HEK293T (cell line): ENCODE measurements around the gene SNX8.

ENCODE experiments used
- CTCF ChIA-PET: fragments of 350-600 bp; formaldehyde crosslinking; extraction: SDS; loops from one replicate; lab custom pipeline; 2021; ENCODE audit warnings: antibody characterized with exemption, inconsistent platforms; lab: Yijun Ruan, JAX
- POLR2A ChIA-PET: fragments of 350-600 bp; formaldehyde crosslinking; extraction: SDS; loops from one replicate; lab custom pipeline; 2020; ENCODE audit warnings: antibody characterized with exemption, inconsistent platforms; lab: Yijun Ruan, JAX
- DNase-seq: peaks from one replicate; pipeline ENCODE4 v3.0.0; 2012; ENCODE audit warnings: mixed read lengths; ENCODE audit errors: extremely low spot score
- ARNT ChIP-seq: fragments of 450-650 bp; IDR thresholded peaks from 2 replicates; pipeline ENCODE4 v1.6.1; 2017; ENCODE audit warnings: mild to moderate bottlenecking
- BHLHE40 ChIP-seq: fragments of 450-650 bp; IDR thresholded peaks from 2 replicates; pipeline ENCODE4 v1.6.1; 2016; ENCODE audit warnings: mild to moderate bottlenecking, moderate library complexity, borderline replicate concordance
- CTBP1 ChIP-seq: fragments of 450-650 bp; IDR thresholded peaks from 2 replicates; pipeline ENCODE4 v1.6.1; 2016; ENCODE audit warnings: borderline replicate concordance
- ELF4 ChIP-seq: fragments of 450-650 bp; IDR thresholded peaks from 2 replicates; pipeline ENCODE4 v1.6.1; 2017; ENCODE audit warnings: antibody characterized with exemption
- FOXA1 ChIP-seq: fragments of 450-650 bp; IDR thresholded peaks from 2 replicates; pipeline ENCODE4 v1.6.1; 2016; ENCODE audit warnings: mild to moderate bottlenecking
- FOXK2 ChIP-seq: fragments of 450-650 bp; IDR thresholded peaks from 2 replicates; pipeline ENCODE4 v1.6.1; 2016; ENCODE audit warnings: mild to moderate bottlenecking
- FOXM1 ChIP-seq: fragments of 450-650 bp; IDR thresholded peaks from 2 replicates; pipeline ENCODE4 v1.6.1; 2017; ENCODE audit warnings: mild to moderate bottlenecking, borderline replicate concordance
- HDGF ChIP-seq: fragments of 450-650 bp; IDR thresholded peaks from 2 replicates; pipeline ENCODE4 v1.6.1; 2017; ENCODE audit warnings: antibody characterized with exemption, borderline replicate concordance
- L3MBTL2 ChIP-seq: fragments of 450-650 bp; conservative IDR thresholded peaks from 2 replicates; pipeline ENCODE4 v1.6.1; 2016; ENCODE audit warnings: mild to moderate bottlenecking
- LEF1 ChIP-seq: fragments of 450-650 bp; IDR thresholded peaks from 2 replicates; pipeline ENCODE4 v1.6.1; 2017; ENCODE audit warnings: mild to moderate bottlenecking, borderline replicate concordance
- NFRKB ChIP-seq: fragments of 450-650 bp; IDR thresholded peaks from 2 replicates; pipeline ENCODE4 v1.6.1; 2016; ENCODE audit warnings: mild to moderate bottlenecking, moderate library complexity
- SP1 ChIP-seq: fragments of 450-650 bp; IDR thresholded peaks from 2 replicates; pipeline ENCODE4 v1.6.1; 2017
- SUZ12 ChIP-seq: fragments of 450-650 bp; IDR thresholded peaks from 2 replicates; pipeline ENCODE4 v1.6.1; 2016; ENCODE audit warnings: mild to moderate bottlenecking
- TARDBP ChIP-seq: fragments of 450-650 bp; IDR thresholded peaks from 2 replicates; pipeline ENCODE4 v1.6.1; 2016
- ZNF384 ChIP-seq: fragments of 450-650 bp; IDR thresholded peaks from 2 replicates; pipeline ENCODE4 v1.6.1; 2016
- TF ChIP-seq, protein P1 (sequence below): fragments of 450-650 bp; IDR thresholded peaks from 2 replicates; pipeline ENCODE4 v1.6.1; 2016

Gene SNX8

DNA sequence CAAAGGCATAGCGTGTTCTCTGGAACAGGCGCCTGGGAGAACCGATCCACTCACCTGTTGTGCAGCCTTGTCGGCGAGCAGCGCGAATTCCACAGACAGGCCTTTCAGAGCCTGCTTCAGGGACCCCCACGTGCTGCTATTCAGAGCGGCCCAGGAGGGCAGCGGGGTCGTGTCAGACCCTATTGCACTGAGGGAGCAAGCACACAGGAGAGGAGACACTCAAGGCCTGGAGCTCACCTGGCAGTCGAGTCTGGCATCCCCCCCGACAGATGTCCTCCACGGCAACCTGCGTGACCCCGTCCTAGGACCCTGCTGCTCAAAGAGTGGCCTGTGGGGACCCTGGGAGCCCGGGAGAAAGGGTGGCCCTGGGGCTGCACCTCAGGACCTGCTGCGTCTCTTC, 51.1 kb downstream of the SNX8 start:
- DNase-seq, result no peak
- ChIA-PET CTCF (no interaction called here), POLR2A (no interaction called here)
- no peak for TF ChIP-seq LEF1
- no peak for TF ChIP-seq L3MBTL2
- no peak for TF ChIP-seq TARDBP
- no peak for TF ChIP-seq SP1
- no peak for TF ChIP-seq ZNF384
- no peak for TF ChIP-seq ELF4
- TF ChIP-seq FOXM1, result no peak

DNA sequence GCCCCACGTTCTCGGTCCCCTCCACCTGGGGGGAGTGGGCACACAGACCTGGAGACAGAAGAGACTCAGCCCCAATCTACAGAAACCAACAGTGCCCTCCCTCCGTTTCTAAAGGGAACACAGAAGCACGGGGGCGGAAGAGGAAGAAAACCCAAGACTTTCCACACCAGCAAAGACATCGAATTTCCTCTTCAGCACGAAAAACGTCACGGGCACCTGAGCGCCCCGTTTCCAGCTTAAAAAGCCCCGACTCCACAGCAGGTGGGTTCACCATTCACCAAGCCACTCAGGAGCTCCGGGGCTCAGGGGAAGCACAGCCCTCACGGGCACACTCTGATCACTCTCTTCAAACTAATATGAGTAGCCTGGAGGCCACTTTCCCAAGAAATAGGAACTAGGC, 52.6 kb downstream of the SNX8 start:
- CTCF ChIA-PET, result no interaction called here
- TF ChIP-seq SP1, result no peak
- no peak for TF ChIP-seq FOXK2
- no peak for TF ChIP-seq ZNF384
- no peak for TF ChIP-seq ARNT
- TF ChIP-seq HDGF, result no peak
- no peak for TF ChIP-seq CTBP1
- TF ChIP-seq BHLHE40, result no peak
- TF ChIP-seq ELF4, result no peak
- POLR2A ChIA-PET, result interaction anchor here (1.0 kb wide), 1 partner anchor 92 kb away, joined by 3 read pairs; no protein-coding TSS in a partner anchor
- no peak for DNase-seq

DNA sequence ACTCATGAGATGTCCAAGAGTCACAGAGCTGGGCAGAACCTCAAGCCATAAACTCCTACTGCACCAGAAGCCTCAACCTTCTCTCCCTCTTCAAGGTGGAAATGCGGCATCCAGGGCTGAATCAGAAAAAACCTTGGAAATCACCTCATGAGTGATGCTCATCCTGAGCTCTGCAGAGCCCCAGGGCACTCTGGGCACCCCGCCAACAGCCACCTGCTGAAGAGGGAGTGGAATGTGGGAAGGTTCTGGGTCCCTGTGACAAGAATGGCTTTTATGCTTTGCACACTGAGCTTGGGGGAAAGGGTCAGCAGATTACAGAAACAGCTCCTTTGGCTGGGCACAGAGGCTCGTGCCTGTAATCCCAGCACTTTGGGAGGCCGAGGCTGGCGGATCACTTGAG, 53.4 kb downstream of the SNX8 start:
- no peak for TF ChIP-seq FOXM1
- DNase-seq, result no peak
- ChIA-PET CTCF (no interaction called here), POLR2A (interaction anchor here (1.0 kb wide), 1 partner anchor 93 kb away, joined by 3 read pairs; no protein-coding TSS in a partner anchor)

DNA sequence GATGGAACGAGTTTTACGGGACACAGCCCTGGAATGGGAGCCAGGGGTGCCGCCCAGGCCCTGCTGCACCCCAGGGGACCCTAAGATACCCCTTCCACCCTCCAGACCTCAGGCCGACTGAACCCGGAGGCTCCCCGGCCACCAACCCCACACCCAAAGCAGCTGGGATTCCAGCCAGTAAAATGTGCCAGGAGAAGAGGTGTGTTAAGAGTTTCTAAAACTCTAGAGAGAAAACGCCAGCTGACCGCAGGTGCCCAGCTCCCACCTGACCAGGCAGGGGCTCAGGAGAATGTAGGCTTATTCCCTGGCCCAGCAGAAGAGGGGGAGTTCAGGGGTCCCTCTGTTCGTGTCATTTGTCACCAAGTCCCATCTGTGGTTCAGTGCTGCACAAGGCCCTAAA, 54.8 kb downstream of the SNX8 start:
- POLR2A ChIA-PET, result no interaction called here
- no peak for DNase-seq
- CTCF ChIA-PET, result no interaction called here
- TF ChIP-seq ELF4 (no peak), L3MBTL2 (no peak), SP1 (no peak)

DNA sequence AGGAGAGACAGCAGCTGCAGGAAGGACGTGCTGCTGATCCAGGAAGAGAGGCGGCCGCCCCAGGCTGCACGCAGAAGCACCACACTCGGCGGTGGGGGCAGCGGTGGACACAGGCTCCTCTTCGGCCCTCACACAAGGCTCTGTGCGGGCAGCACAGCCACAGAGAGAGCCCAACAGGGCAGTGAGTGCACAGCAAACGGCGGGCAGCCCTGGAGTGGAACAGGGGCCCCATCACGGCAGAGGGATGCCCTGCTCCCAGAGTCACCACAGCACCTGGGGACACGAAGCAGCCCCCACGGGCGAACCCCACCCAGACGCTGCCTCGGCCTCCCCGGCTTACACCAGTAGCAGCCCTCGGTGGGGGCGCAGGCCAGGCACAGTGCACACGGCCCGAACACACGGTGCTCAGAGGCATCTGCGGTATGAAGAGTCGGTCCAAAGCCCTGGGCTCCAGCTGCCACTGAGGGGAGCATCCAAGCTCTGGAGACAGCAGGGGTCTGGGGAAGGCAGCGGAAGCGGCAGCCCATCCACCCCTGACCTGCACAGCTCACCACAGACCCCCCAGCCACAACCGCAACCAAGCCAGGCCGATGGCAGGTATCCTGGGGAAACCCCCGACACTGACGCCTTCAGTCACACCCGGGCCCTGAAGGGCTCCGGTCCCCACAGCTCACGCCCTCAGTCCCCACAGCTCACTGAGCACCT, 55.4 kb downstream of the SNX8 start:
- POLR2A ChIA-PET, result no interaction called here
- CTCF ChIA-PET, result no interaction called here

DNA sequence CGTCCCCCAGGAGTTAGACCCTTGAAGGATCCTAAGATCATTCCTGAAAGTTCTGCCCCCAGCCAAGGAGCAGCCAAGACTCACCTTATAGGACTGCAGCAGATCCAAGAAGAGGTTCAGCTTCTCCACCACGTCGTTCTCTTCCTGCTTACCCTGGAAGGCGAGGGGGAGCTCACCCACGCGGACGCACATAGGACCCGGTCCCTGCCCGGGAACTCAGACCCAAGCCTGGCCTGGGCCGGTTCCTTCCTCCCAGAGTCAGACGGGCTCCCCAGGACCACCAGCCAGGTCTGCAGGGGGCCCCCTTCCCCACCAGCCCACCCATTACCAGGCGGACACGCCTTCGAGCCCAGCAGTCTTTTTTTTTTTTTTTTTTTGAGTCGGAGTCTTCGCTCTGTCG, 56.6 kb downstream of the SNX8 start:
- CTCF ChIA-PET, result interaction anchor here (0.6 kb wide), 1 partner anchor 294 kb away, joined by 4 read pairs; no protein-coding TSS in a partner anchor
- POLR2A ChIA-PET, result interaction anchor here (1.9 kb wide), 1 partner anchor 16 kb away, joined by 5 read pairs; the partner anchor contains the start of genes MRM2 and NUDT1
- TF ChIP-seq SUZ12 (no peak), NFRKB (no peak), LEF1 (no peak), ELF4 (no peak), FOXA1 (no peak), SP1 (no peak), BHLHE40 (no peak), HDGF (no peak), CTBP1 (no peak), ZNF384 (no peak), ARNT (no peak), TARDBP (no peak), FOXK2 (no peak), FOXM1 (no peak), L3MBTL2 (no peak)
- TF ChIP-seq, protein P1, sequence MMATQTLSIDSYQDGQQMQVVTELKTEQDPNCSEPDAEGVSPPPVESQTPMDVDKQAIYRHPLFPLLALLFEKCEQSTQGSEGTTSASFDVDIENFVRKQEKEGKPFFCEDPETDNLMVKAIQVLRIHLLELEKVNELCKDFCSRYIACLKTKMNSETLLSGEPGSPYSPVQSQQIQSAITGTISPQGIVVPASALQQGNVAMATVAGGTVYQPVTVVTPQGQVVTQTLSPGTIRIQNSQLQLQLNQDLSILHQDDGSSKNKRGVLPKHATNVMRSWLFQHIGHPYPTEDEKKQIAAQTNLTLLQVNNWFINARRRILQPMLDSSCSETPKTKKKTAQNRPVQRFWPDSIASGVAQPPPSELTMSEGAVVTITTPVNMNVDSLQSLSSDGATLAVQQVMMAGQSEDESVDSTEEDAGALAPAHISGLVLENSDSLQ, result no peak
- DNase-seq, result no peak

More for the DNA sequence above, 55.4 kb downstream of the SNX8 start:
- TF ChIP-seq FOXA1, result no peak
- no peak for TF ChIP-seq SUZ12
- TF ChIP-seq TARDBP, result no peak
- TF ChIP-seq ARNT, result no peak
- no peak for TF ChIP-seq LEF1
- no peak for TF ChIP-seq ZNF384
- no peak for TF ChIP-seq NFRKB
- no peak for TF ChIP-seq CTBP1
- TF ChIP-seq FOXM1, result no peak
- no peak for TF ChIP-seq BHLHE40
- TF ChIP-seq ELF4, result no peak
- TF ChIP-seq HDGF, result no peak
- TF ChIP-seq FOXK2, result no peak
- TF ChIP-seq, protein P1, result no peak
- TF ChIP-seq L3MBTL2, result no peak
- no peak for TF ChIP-seq SP1
- DNase-seq, result no peak

DNA sequence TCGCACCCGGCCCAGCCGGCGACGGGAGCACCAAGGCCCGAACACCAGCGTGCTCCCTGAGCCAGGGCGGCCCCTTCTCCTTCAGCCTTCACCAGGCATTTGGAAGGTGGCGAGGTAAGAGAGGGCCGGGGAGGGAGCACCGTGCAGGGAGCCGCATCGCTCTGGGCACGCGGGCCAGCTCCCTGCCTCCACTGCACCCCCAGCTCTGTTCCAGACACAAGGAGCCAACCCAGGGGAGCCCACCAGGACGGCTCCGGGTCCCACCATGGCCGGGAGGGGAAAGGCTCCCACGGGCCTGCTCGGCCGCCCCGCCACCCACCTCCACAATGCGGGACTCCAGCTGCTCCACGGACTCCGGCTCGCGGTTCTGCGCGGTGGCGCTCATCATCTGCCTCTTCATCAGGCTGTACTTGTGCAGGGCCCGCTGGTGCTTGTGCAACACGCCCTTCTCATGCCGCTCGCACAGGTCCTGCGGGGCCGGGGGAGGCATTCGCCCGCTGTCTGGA, 57.1 kb downstream of the SNX8 start:
- POLR2A ChIA-PET, result interaction anchor here (1.9 kb wide), 1 partner anchor 15 kb away, joined by 5 read pairs; the partner anchor contains the start of genes MRM2 and NUDT1
- no peak for TF ChIP-seq FOXK2
- TF ChIP-seq FOXA1, result no peak
- no peak for TF ChIP-seq TARDBP
- TF ChIP-seq ZNF384, result no peak
- TF ChIP-seq FOXM1, result no peak
- no peak for TF ChIP-seq CTBP1
- TF ChIP-seq ELF4, result no peak
- no peak for TF ChIP-seq L3MBTL2
- no peak for TF ChIP-seq SUZ12
- TF ChIP-seq, protein P1, result no peak
- no peak for TF ChIP-seq HDGF
- TF ChIP-seq LEF1, result no peak
- no peak for TF ChIP-seq BHLHE40
- no peak for TF ChIP-seq SP1
- TF ChIP-seq ARNT, result no peak
- no peak for TF ChIP-seq NFRKB
- no peak for DNase-seq
- CTCF ChIA-PET, result no interaction called here
